Ascending aorta (tissue), 2 donors: ENCODE results near the gene ATF2. TPM values are rescaled to one million over a fixed set of nuclear protein-coding genes. Genes with fewer than 3 reads are reported as not detected.

Experiments used
- DNase-seq, 2 donors: peaks; one replicate each; pipeline ENCODE4 v3.0.0-alpha.2; 2019; ENCODE audit warnings: low spot score in 2 of 2
- H3K27ac ChIP-seq, 2 donors: fragments of 200-600 bp; sonication (generic); one replicate each; pipeline ENCODE4 v1.5.1; 2016 to 2017; ENCODE audit warnings: mild to moderate bottlenecking in 1 of 2
- H3K27me3 ChIP-seq: fragments of 200-600 bp; sonication (generic); one replicate; pipeline ENCODE4 v1.5.1; 2017
- H3K36me3 ChIP-seq, 2 donors: fragments of 200-600 bp; sonication (generic); one replicate each; pipeline ENCODE4 v1.5.1; 2016
- H3K4me1 ChIP-seq, 2 donors: fragments of 200-600 bp; sonication (generic); one replicate each; pipeline ENCODE4 v1.5.1; 2016 to 2017; ENCODE audit warnings: mild to moderate bottlenecking in 1 of 2
- H3K4me3 ChIP-seq, 2 donors: fragments of 200-600 bp; sonication (generic); one replicate each; pipeline ENCODE4 v1.5.1; 2016 to 2017; ENCODE audit warnings: mild to moderate bottlenecking in 1 of 2
- H3K9me3 ChIP-seq, 2 donors: fragments of 200-600 bp; sonication (generic); one replicate each; pipeline ENCODE4 v1.5.1; 2016
- intact Hi-C: fragments of 100-400 bp; cut with DNase I; formaldehyde crosslinking; loops from one replicate; pipeline ENCODE4 v1.15.1; 2023
- total RNA-seq: library from RNA; depleted of rRNA; stranded (reverse); fragments of >200 nt; gene quantifications from one replicate; pipeline ENCODE4 v1.1.0, GENCODE V29; 2016
- TF ChIP-seq, protein P1 (sequence below), 3 experiments: fragments of 200-600 bp in 2 of 3; fragments of 450-650 bp in 1 of 3; sonication (generic) in 2 of 3; IDR thresholded peaks; one replicate each; pipeline ENCODE4 v1.5.1; 2016 to 2019; ENCODE audit warnings: antibody characterized with exemption in 3 of 3, mild to moderate bottlenecking in 1 of 3, moderate library complexity in 1 of 3

ATF2 gene
- total RNA-seq, 1 donor from 2014 or later, result 84.8 TPM

DNA sequence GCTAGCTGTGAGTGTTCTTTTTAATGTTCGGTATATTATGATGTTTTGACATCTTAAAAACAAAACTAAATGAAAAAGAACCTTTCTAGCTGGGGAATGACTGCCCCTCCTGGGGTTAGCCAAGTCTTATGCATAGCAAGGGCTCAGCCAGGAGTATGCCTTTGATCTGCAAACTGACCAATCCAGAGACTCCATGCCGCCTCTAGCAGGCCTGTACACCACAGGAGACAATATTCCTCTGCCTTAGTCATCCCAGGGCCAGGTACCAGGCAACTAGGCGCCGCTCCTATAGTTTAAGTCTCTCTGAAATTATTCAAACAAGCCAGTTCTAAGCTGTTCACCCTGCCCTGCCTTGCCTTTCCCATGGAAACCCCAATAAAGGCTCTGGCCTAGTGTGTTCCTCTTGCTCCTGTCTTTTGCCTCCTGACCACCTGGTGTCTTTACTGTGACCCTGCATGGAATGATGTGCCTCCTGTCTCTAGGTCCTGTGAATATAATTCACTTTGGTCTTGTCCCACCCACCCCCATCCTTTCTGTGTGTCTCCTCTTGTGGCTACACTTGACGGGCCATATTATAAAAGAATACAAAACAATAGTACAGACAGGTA, 110.8 kb downstream of the ATF2 start:
- TF ChIP-seq, protein P1, sequence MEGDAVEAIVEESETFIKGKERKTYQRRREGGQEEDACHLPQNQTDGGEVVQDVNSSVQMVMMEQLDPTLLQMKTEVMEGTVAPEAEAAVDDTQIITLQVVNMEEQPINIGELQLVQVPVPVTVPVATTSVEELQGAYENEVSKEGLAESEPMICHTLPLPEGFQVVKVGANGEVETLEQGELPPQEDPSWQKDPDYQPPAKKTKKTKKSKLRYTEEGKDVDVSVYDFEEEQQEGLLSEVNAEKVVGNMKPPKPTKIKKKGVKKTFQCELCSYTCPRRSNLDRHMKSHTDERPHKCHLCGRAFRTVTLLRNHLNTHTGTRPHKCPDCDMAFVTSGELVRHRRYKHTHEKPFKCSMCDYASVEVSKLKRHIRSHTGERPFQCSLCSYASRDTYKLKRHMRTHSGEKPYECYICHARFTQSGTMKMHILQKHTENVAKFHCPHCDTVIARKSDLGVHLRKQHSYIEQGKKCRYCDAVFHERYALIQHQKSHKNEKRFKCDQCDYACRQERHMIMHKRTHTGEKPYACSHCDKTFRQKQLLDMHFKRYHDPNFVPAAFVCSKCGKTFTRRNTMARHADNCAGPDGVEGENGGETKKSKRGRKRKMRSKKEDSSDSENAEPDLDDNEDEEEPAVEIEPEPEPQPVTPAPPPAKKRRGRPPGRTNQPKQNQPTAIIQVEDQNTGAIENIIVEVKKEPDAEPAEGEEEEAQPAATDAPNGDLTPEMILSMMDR (IDR thresholded peaks at IDR 0.05), result no peak
- no peak overlapping the region for H3K4me3 ChIP-seq
- DNase-seq, result no peak
- peaks cover 0 to 2% of the 10 kb centered on the region in 2 donors for H3K36me3 ChIP-seq
- H3K9me3 ChIP-seq, result no peaks in the 10 kb centered on the region
- no peaks in the 10 kb centered on the region for H3K27me3 ChIP-seq
- intact Hi-C loops, result no loop called here
- no peak overlapping the region for H3K27ac ChIP-seq
- no peaks in the 10 kb centered on the region for H3K4me1 ChIP-seq

DNA sequence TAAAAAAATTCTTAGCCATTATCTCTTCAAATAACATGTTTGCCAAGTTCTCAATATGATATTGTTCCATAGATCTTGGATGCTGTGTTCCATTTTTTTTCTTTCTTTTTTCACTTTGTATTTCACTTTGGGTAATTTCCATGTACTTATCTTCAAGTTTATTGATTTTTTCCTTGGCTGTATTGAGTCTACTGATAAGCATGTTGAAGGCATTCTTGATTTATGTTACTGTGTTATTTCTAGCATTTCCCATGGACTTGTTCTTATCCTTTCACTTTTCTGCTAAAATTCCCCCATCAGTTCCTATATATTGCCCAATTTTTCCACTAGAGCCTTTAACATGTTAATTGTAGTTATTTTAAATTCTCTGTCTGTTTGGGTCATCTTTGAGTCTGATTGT, 112.0 kb downstream of the ATF2 start:
- no peak overlapping the region for H3K4me3 ChIP-seq
- intact Hi-C loops, result no loop called here
- no peaks in the 10 kb centered on the region for H3K9me3 ChIP-seq
- TF ChIP-seq, protein P1 (IDR thresholded peaks at IDR 0.05), result no peak
- peaks cover 0 to 2% of the 10 kb centered on the region in 2 donors for H3K36me3 ChIP-seq
- no peak overlapping the region for H3K27ac ChIP-seq
- no peak for DNase-seq
- no peaks in the 10 kb centered on the region for H3K4me1 ChIP-seq
- H3K27me3 ChIP-seq, result no peaks in the 10 kb centered on the region

DNA sequence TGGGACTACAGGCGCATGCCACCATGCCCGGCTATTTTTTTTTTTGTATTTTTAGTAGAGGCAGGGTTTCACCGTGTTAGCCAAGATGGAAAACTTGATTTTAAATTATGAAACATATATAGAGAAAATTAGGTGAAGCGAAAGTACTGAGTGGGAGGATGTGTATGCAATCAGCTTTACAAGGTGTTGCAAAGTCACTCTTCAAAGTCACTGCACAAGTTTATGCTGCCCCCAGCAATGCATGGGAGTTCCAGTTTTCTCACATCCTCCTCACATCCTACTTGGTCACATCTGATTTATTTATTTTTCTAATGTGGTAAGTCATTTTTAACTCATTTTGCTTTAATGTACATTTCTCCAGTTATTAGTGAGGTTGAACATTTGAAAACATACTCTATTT, 113.7 kb downstream of the ATF2 start:
- Histone ChIP-seq H3K9me3 (peaks cover 0 to 5% of the 10 kb centered on the region in 2 donors), H3K4me3 (no peak overlapping the region), H3K4me1 (no peaks in the 10 kb centered on the region), H3K36me3 (peaks cover 0 to under 1% of the 10 kb centered on the region in 2 donors), H3K27me3 (no peaks in the 10 kb centered on the region), H3K27ac (no peak overlapping the region)
- TF ChIP-seq, protein P1 (IDR thresholded peaks at IDR 0.05), result no peak
- intact Hi-C loops, result no loop called here
- no peak for DNase-seq

DNA sequence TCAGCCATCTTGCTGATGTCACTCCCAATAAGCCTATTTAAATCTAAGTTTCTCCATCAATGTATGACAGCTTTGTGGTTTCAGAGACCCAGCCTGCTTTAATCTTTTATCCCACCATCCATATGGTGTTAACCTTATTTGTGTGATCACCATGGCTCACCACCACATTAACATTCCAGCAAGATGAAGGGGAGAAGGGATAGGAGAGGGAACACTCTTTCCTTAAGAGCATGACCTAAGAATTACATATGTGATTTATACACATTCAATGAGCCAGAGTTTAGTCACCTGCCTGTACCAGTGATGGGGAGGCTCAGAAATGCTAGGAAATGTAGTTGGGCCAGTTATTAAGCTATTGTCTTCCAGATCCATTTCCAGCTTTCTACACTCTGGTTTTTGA, 118.3 kb downstream of the ATF2 start:
- intact Hi-C loops, result no loop called here

DNA sequence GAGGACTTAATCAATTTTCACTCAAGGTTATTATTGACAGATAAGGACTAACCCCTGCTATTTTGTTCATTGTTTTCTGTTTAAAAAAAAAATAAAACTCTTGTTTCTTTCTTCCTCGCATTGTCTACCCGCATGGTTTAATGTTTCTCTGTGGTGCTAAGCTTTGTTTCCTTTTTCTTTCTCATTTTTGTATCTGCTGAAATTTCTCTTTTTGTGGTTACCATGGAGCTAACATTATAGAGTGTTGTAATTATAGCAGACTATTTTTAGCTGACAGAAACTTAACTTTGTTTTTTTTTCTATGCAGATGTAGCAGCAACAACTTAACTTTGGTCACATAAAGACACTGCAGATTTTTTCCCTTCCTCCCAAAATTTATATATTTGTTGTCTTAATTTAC, 119.7 kb downstream of the ATF2 start:
- no peak overlapping the region for H3K4me3 ChIP-seq
- DNase-seq, result no peak
- peaks cover 0 to 8% of the 10 kb centered on the region in 2 donors for H3K9me3 ChIP-seq
- H3K27me3 ChIP-seq, result no peaks in the 10 kb centered on the region
- intact Hi-C loops, result no loop called here
- H3K36me3 ChIP-seq, result no peaks in the 10 kb centered on the region
- TF ChIP-seq, protein P1 (IDR thresholded peaks at IDR 0.05), result no peak
- H3K27ac ChIP-seq, result no peak overlapping the region
- no peaks in the 10 kb centered on the region for H3K4me1 ChIP-seq

More for the DNA sequence above, 118.3 kb downstream of the ATF2 start:
- TF ChIP-seq, protein P1 (IDR thresholded peaks at IDR 0.05), result no peak
- Histone ChIP-seq H3K27ac (no peak overlapping the region), H3K27me3 (no peaks in the 10 kb centered on the region), H3K4me3 (no peak overlapping the region), H3K4me1 (no peaks in the 10 kb centered on the region), H3K36me3 (no peaks in the 10 kb centered on the region), H3K9me3 (peaks cover 0 to 8% of the 10 kb centered on the region in 2 donors)
- DNase-seq, result no peak

DNA sequence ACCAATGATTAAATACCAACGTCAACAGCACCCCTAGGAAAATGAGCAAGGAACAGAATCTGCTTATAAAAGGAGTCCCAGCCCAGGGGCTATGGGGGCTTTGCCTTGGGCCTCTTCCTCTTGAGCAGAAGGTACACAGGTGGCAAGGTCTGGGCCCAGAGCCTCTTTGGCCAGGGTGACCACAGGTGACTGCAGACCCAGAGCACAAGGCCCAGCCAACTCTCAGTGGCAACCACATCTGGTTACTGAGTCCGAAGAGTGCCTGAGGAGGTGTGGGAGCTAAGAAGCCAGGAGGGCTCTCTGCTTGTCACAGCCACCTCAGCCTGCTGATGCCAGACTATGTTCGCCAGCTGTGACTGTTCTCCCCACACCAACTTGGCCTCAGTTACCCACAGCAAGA, 128.5 kb downstream of the ATF2 start:
- TF ChIP-seq, protein P1 (IDR thresholded peaks at IDR 0.05), result no peak
- DNase-seq, result no peak
- Histone ChIP-seq H3K27ac (no peak overlapping the region), H3K9me3 (no peaks in the 10 kb centered on the region), H3K4me1 (no peaks in the 10 kb centered on the region), H3K27me3 (no peaks in the 10 kb centered on the region), H3K36me3 (no peaks in the 10 kb centered on the region), H3K4me3 (no peak overlapping the region)
- intact Hi-C loops, result no loop called here
